Activated CD8-positive, alpha-beta memory T cell treated with anti-CD3 and anti-CD28 coated beads, Interleukin-2, amount 50 U/mL, for 48 hours (primary cell): ENCODE data around the gene CAPN15.

ENCODE experiments used
- DNase-seq: peaks from one replicate; pipeline ENCODE4 v3.0.0-alpha.2; 2020

Gene CAPN15

GRCh38 chr16:548586-548985 lies 21.1 kb downstream of the CAPN15 start:
- DNase-seq: no peak

GRCh38 chr16:549544-550263 lies 22.2 kb downstream of the CAPN15 start:
- DNase-seq: no peak

- no peak for DNase-seq
Observed at GRCh38 chr16:551210-551609, 23.7 kb downstream of the CAPN15 start.

GRCh38 chr16:552171-552570 lies 24.7 kb downstream of the CAPN15 start:
- no peak for DNase-seq

- DNase-seq: no peak
Observed at GRCh38 chr16:553601-554296, 26.2 kb downstream of the CAPN15 start.

GRCh38 chr16:554297-554621 lies 26.7 kb downstream of the CAPN15 start:
- no peak for DNase-seq

GRCh38 chr16:554640-555365 lies 27.3 kb downstream of the CAPN15 start:
- DNase-seq: no peak

- DNase-seq: no peak
Observed at GRCh38 chr16:555528-556473, 28.3 kb downstream of the CAPN15 start.

GRCh38 chr16:556474-557173 lies 29.1 kb downstream of the CAPN15 start:
- DNase-seq: no peak

GRCh38 chr16:557463-558297 lies 30.2 kb downstream of the CAPN15 start:
- no peak for DNase-seq

- DNase-seq: no peak
Observed at GRCh38 chr16:558298-559020, 30.9 kb downstream of the CAPN15 start.

GRCh38 chr16:559021-559380 lies 31.5 kb downstream of the CAPN15 start:
- DNase-seq: no peak

- no peak for DNase-seq
Observed at GRCh38 chr16:559411-560203, 32.1 kb downstream of the CAPN15 start.

- DNase-seq: no peak
Observed at GRCh38 chr16:560204-560700, 32.7 kb downstream of the CAPN15 start, which contains the start of gene PRR35. PRR35 (plus strand) TSS chr16:560394; CDS start chr16:563295, 2,901 bp downstream.

- DNase-seq: no peak
Observed at GRCh38 chr16:560701-561412, 33.3 kb downstream of the CAPN15 start.

GRCh38 chr16:561413-561794 lies 33.9 kb downstream of the CAPN15 start:
- DNase-seq: no peak

GRCh38 chr16:561957-562938 lies 34.7 kb downstream of the CAPN15 start:
- DNase-seq: no peak
